Amniotic stem cell (primary cell): Measurements from ENCODE around the gene LAMA2.
"Not testable (repeated sequence)": the region's sequence is repeated elsewhere in the genome, so short reads cannot be mapped to it uniquely, and the experiment has no call there.

Experiments used
- DNase-seq: peaks from one replicate; lab custom pipeline; 2025; lab: John Stamatoyannopoulos, UW

The LAMA2 gene

GRCh38 chr6:129006724-129007514 is 124.0 kb downstream of the LAMA2 start:
- DNase-seq: no peak

- no peak for DNase-seq
Observed at GRCh38 chr6:129007701-129008373, 124.9 kb downstream of the LAMA2 start.

GRCh38 chr6:129008591-129008990 is 125.7 kb downstream of the LAMA2 start:
- DNase-seq: no peak

GRCh38 chr6:129009851-129010250 is 126.9 kb downstream of the LAMA2 start:
- no peak for DNase-seq

- no peak for DNase-seq
Observed at GRCh38 chr6:129014302-129014701, 131.4 kb downstream of the LAMA2 start.

GRCh38 chr6:129015721-129016120 is 132.8 kb downstream of the LAMA2 start:
- DNase-seq: no peak

- no peak for DNase-seq
Observed at GRCh38 chr6:129016844-129017243, 133.9 kb downstream of the LAMA2 start.

- DNase-seq: no peak
Observed at GRCh38 chr6:129022011-129022553, 139.1 kb downstream of the LAMA2 start.

- DNase-seq: no peak
Observed at GRCh38 chr6:129026601-129027000, 143.7 kb downstream of the LAMA2 start.

- DNase-seq: no peak
Observed at GRCh38 chr6:129029778-129030177, 146.8 kb downstream of the LAMA2 start.

GRCh38 chr6:129030215-129030614 is 147.3 kb downstream of the LAMA2 start:
- DNase-seq: no peak

- no peak for DNase-seq
Observed at GRCh38 chr6:129031051-129031599, 148.2 kb downstream of the LAMA2 start.

- DNase-seq: no peak
Observed at GRCh38 chr6:129032602-129033001, 149.7 kb downstream of the LAMA2 start.

- no peak for DNase-seq
Observed at GRCh38 chr6:129033180-129033579, 150.2 kb downstream of the LAMA2 start.

GRCh38 chr6:129033581-129033980 is 150.6 kb downstream of the LAMA2 start:
- no peak for DNase-seq

- DNase-seq: no peak
Observed at GRCh38 chr6:129041563-129041962, 158.6 kb downstream of the LAMA2 start.

GRCh38 chr6:129046526-129046925 is 163.6 kb downstream of the LAMA2 start:
- DNase-seq: no peak

GRCh38 chr6:129047834-129048233 is 164.9 kb downstream of the LAMA2 start:
- no peak for DNase-seq

GRCh38 chr6:129050086-129050485 is 167.1 kb downstream of the LAMA2 start:
- DNase-seq: no peak

GRCh38 chr6:129053143-129053542 is 170.2 kb downstream of the LAMA2 start:
- DNase-seq: not testable (repeated sequence)

- no peak for DNase-seq
Observed at GRCh38 chr6:129055796-129056195, 172.9 kb downstream of the LAMA2 start.

- DNase-seq: no peak
Observed at GRCh38 chr6:129059650-129060049, 176.7 kb downstream of the LAMA2 start.

GRCh38 chr6:129069006-129069405 is 186.1 kb downstream of the LAMA2 start:
- DNase-seq: no peak
